ENCODE data around the gene SELENOT. TPM values are rescaled to one million over a fixed set of nuclear protein-coding genes. Genes with fewer than 3 reads are reported as not detected.

SELENOT gene
- total RNA-seq, 1 experiment from 2014 or later, result 48.3 TPM

DNA sequence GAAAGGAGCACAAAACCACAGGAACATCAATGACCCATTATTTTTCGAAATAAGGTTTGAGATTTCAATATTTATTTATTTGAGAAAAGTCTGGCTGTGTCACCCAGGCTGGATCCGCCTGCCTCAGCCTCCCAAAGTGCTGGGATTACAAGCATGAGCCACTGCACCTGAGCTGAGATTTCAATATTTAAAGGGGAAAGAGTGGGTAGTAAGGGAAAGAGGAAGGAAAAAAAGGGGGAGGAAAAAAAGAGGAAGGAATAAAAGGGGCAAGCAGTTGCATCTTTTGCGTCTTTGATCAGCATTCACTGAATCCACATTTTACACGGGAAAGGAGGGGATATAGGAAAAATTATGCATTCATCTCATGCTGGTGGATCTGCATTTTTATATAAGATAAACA is 53.2 kb downstream of the SELENOT start (continued):
- TF ChIP-seq ATF6 (CRISPR knock-in tag; IDR thresholded peaks at IDR 0.05), result no peak
- no peak for TF ChIP-seq ZNF138 (CRISPR knock-in tag; conservative IDR thresholded peaks at IDR 0.05)
- TF ChIP-seq TCF7 (CRISPR knock-in tag; IDR thresholded peaks at IDR 0.05; ENCODE audit: low read depth), result no peak
- TF ChIP-seq HMGA2 (CRISPR knock-in tag; IDR thresholded peaks at IDR 0.05), result no peak
- TF ChIP-seq, protein P1, sequence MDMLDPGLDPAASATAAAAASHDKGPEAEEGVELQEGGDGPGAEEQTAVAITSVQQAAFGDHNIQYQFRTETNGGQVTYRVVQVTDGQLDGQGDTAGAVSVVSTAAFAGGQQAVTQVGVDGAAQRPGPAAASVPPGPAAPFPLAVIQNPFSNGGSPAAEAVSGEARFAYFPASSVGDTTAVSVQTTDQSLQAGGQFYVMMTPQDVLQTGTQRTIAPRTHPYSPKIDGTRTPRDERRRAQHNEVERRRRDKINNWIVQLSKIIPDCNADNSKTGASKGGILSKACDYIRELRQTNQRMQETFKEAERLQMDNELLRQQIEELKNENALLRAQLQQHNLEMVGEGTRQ (CRISPR knock-in tag; IDR thresholded peaks at IDR 0.05), result no peak
- TF ChIP-seq ZNF232 (CRISPR knock-in tag; IDR thresholded peaks at IDR 0.05), result no peak
- no peak for TF ChIP-seq ZNF219 (CRISPR knock-in tag; IDR thresholded peaks at IDR 0.05; ENCODE audit: borderline replicate concordance)
- TF ChIP-seq ZNF121 (CRISPR knock-in tag; IDR thresholded peaks at IDR 0.05), result no peak
- no peak for TF ChIP-seq MYBL2 (CRISPR knock-in tag; IDR thresholded peaks at IDR 0.05)
- TF ChIP-seq ZNF263 (CRISPR knock-in tag; IDR thresholded peaks at IDR 0.05; ENCODE audit: low read depth), result no peak
- TF ChIP-seq ESRRA (CRISPR knock-in tag; IDR thresholded peaks at IDR 0.05; ENCODE audit: borderline replicate concordance), result no peak
- TF ChIP-seq ZSCAN18 (CRISPR knock-in tag; IDR thresholded peaks at IDR 0.05), result no peak
- TF ChIP-seq OVOL2 (CRISPR knock-in tag; IDR thresholded peaks at IDR 0.05; ENCODE audit: borderline replicate concordance), result no peak

GRCh38 chr3:150662410-150663200 is 59.5 kb downstream of the SELENOT start:
- DNase-seq (ENCODE audit: low spot score) (no peak), ATAC-seq (no peak)
- H3K36me3 Mint-ChIP-seq, result no peaks in the 10 kb centered on the region
- no peaks in the 10 kb centered on the region for H3K27me3 Mint-ChIP-seq (ENCODE audit: low read depth)
- no peaks in the 10 kb centered on the region for H3K4me1 Mint-ChIP-seq
- H3K4me3 Mint-ChIP-seq, result no peak overlapping the region
- no peak overlapping the region for H3K27ac Mint-ChIP-seq
- H3K9me3 Mint-ChIP-seq, result no peaks in the 10 kb centered on the region
- POLR2A ChIA-PET, result no interaction called here
- CTCF ChIA-PET, result no interaction called here
- no peak for TF ChIP-seq HMGA2 (CRISPR knock-in tag; IDR thresholded peaks at IDR 0.05)
- TF ChIP-seq, protein P2, sequence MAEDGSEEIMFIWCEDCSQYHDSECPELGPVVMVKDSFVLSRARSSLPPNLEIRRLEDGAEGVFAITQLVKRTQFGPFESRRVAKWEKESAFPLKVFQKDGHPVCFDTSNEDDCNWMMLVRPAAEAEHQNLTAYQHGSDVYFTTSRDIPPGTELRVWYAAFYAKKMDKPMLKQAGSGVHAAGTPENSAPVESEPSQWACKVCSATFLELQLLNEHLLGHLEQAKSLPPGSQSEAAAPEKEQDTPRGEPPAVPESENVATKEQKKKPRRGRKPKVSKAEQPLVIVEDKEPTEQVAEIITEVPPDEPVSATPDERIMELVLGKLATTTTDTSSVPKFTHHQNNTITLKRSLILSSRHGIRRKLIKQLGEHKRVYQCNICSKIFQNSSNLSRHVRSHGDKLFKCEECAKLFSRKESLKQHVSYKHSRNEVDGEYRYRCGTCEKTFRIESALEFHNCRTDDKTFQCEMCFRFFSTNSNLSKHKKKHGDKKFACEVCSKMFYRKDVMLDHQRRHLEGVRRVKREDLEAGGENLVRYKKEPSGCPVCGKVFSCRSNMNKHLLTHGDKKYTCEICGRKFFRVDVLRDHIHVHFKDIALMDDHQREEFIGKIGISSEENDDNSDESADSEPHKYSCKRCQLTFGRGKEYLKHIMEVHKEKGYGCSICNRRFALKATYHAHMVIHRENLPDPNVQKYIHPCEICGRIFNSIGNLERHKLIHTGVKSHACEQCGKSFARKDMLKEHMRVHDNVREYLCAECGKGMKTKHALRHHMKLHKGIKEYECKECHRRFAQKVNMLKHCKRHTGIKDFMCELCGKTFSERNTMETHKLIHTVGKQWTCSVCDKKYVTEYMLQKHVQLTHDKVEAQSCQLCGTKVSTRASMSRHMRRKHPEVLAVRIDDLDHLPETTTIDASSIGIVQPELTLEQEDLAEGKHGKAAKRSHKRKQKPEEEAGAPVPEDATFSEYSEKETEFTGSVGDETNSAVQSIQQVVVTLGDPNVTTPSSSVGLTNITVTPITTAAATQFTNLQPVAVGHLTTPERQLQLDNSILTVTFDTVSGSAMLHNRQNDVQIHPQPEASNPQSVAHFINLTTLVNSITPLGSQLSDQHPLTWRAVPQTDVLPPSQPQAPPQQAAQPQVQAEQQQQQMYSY (CRISPR knock-in tag; IDR thresholded peaks at IDR 0.05), result no peak
- TF ChIP-seq JAZF1 (CRISPR knock-in tag; IDR thresholded peaks at IDR 0.05), result no peak
- no peak for TF ChIP-seq GTF2I (CRISPR knock-in tag; conservative IDR thresholded peaks at IDR 0.05)
- TF ChIP-seq, protein P3, sequence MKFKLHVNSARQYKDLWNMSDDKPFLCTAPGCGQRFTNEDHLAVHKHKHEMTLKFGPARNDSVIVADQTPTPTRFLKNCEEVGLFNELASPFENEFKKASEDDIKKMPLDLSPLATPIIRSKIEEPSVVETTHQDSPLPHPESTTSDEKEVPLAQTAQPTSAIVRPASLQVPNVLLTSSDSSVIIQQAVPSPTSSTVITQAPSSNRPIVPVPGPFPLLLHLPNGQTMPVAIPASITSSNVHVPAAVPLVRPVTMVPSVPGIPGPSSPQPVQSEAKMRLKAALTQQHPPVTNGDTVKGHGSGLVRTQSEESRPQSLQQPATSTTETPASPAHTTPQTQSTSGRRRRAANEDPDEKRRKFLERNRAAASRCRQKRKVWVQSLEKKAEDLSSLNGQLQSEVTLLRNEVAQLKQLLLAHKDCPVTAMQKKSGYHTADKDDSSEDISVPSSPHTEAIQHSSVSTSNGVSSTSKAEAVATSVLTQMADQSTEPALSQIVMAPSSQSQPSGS (CRISPR knock-in tag; IDR thresholded peaks at IDR 0.05; ENCODE audit: borderline replicate concordance, low read depth), result no peak
- TF ChIP-seq EMX1 (CRISPR knock-in tag; IDR thresholded peaks at IDR 0.05), result no peak
- no peak for TF ChIP-seq TCF7 (CRISPR knock-in tag; IDR thresholded peaks at IDR 0.05; ENCODE audit: low read depth)
- no peak for TF ChIP-seq CREB1 (CRISPR knock-in tag; IDR thresholded peaks at IDR 0.05)
- TF ChIP-seq ARID4B (CRISPR knock-in tag; IDR thresholded peaks at IDR 0.05; ENCODE audit: borderline replicate concordance), result no peak
- TF ChIP-seq ZNF317 (CRISPR knock-in tag; IDR thresholded peaks at IDR 0.05; ENCODE audit: borderline replicate concordance, low read depth), result no peak
- TF ChIP-seq RORB (CRISPR knock-in tag; IDR thresholded peaks at IDR 0.05), result no peak
- TF ChIP-seq ZBTB21 (CRISPR knock-in tag; IDR thresholded peaks at IDR 0.05; ENCODE audit: borderline replicate concordance), result no peak
